Renal cortical epithelial cell (primary cell): ENCODE measurements around the gene SARM1. TPM values are rescaled to one million over a fixed set of nuclear protein-coding genes. Genes with fewer than 3 reads are reported as not detected.
"Not testable (repeated sequence)": the region's sequence is repeated elsewhere in the genome, so short reads cannot be mapped to it uniquely, and the experiment has no call there.

ENCODE experiments used
- DNase-seq: peaks from one replicate; pipeline ENCODE4 v3.0.0-alpha.2; 2011; ENCODE audit warnings: low read depth
- total RNA-seq: library from RNA; depleted of rRNA; stranded (reverse); fragments of >200 nt; gene quantifications from 2 replicates; pipeline ENCODE4 v1.2.3, GENCODE V29; 2014

The SARM1 gene
- total RNA-seq, 1 donor from 2014 or later, result 8.9 TPM

DNA sequence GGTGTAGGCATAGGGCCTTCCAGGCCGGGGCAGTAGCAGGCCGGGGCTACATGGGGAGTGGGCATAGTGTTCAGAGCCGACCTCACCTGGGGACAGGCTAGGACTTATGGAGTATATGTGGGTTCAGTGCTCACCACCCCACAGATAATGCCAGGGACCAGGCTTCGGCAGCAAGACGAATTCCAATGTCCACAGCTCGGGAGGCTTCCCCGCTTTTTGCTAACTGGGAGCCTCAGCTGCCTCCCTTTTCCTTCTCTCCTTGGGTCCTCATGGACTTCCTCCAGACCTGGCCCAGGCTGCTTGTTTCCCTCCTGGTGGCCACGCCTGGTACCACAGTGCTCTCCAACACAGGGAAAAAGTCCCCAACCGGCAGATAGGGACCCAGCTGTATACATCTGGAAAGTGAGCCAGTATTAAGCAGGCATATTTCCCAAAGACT, 54.6 kb downstream of the SARM1 start:
- DNase-seq, result no peak

DNA sequence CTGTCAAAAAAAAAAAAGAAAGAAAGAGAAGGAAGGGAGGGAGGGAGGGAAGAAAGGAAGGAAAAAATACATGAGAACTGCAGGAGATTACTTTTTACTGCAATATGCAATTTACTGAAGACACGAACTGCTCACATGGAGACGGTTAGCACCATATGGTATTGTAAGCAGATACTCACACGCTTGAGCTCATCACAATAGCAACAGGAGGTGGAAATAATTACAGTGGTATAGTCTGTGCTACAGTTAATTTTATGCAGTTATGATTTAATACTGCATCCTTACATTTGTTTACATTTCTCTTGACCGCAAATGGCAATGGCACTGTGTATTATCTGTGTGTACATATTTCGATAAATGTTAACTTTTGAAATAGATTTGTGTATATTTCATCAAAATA, 55.9 kb downstream of the SARM1 start:
- no peak for DNase-seq

DNA sequence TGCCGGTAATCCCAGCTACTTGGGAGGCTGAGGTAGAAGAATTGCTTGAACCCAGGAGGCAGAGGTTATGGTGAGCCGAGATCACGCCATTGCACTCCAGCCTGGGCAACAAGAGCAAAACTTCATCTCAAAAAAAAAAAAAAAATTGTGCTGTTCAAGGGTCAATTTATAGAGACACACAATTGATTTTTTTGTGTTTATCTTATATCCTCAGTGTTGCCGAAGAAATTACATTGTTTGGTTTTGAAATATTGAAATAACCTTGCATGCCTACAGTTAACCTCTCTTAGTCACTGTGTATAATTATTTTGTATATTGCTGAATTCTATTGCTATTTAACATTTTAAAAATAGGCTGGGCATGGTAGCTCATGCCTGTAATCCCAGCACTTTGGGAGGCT, 56.5 kb downstream of the SARM1 start:
- DNase-seq, result not testable (repeated sequence)

DNA sequence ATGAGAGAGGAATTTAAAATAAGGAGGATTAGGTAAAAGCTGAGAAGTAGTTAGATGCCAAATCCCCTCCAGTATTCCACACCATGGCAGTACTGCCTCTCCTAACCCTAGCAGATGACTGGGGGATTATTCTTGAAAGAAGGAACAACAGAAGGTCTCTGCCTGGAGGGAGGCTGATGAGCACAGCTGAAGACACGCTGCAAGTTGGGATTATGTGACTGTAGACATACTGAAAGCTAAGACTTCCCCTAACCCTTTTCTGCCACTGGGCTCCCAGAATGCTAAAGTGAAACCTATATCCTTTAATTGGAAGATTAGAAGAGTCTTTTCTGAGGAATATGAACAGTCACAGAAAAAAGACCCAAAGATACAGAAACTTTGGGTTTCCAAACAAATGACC, 62.2 kb downstream of the SARM1 start:
- DNase-seq, result no peak

DNA sequence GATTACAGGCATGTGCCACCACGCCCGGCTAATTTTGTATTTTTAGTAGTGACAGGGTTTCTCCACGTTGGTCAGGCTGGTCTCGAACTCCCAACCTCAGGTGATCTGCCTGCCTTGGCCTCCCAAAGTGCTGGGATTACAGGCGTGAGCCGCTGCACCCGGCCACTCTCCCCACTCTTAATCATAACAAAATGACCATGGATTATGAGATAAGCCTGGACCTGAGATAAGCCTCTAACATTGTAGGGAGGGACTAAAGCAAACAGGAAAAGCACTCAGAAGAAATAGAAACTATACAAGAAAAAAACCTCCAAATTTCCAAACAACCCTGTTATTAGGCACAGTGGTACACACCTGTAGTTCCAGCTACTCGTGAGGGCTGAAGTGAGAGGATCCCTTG, 62.8 kb downstream of the SARM1 start:
- not testable (repeated sequence) for DNase-seq

DNA sequence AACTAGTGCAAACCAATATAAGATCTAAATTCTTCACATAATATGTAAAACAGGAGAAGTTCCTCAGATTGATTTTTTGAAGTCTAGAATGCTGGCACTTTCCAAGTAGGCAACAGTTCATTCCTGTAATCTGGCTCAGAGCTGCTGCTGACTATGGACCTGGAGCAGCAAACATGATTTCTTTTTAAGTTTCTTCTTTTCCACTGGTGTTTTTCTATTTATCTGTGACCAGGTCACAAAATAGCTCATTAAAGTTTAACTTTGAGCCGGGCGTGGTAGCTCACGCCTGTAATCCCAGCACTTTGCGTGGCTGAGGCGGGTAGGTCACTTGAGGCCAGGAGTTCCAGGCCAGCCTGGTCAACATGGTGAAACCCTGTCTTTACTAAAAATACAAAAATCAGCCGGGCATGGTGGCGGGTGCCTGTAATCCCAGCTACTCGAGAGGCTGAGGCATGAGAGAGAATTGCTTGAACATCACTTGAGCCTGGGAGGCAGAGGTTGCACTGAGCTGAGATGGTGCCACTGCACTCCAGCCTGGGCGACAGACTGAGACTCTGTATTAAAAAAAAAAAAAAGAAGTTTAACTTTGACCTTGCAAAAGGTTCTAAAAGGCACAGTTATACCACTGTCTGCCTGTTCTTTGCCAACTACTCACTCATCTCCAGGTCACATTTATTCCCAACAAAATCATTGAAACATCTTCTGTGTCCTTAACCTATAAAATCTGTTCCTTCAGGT, 72.6 kb downstream of the SARM1 start:
- no peak for DNase-seq

DNA sequence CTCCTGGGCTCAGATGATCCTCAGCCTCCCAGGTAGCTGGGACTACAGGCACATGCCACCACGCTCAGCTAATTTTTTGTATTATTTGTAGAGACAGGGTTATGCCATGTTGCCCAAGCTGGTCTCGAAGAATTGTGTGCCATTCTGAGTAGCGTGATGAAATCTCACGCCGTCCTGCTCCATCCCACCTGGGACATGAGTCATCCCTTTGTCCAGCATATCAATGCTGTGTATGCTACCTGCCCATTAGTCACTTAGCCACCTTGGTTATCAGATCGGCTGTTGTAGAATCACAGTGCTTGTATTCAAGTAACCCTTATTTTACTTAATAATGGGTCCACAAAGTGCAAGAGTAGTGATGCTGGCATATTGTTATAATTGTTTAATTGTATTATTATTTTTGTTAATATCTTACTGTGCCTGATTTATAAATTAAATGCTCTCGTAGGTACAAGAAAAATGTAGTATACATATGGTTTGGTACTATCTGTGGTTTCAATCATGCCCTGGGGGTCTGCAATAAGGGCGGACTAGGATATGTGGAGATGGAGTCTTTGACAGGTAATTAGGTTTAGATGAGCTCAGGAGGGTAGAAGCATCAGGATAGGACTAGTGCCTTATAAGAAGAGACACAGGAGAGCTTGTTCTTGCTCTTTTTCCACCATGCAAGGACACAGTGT, 75.4 kb downstream of the SARM1 start:
- DNase-seq, result peak; percentile 9

DNA sequence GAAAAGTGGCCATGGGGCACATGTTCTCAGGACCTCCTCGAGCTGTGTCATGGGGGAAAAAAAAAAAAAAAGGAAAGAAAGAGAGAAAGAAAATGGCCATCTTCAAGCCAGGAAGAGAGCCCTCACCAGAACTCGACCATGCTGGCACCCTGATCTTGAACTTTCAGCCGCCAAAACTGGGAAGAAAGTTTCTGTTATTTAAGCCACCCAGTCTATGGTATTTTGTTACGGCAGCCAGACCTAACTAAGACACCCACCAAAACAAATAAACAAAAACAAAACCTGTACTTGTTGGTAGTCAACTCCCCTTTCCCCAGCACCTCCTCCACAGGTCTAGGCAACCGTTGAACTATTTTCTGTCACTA, 75.9 kb downstream of the SARM1 start:
- no peak for DNase-seq

DNA sequence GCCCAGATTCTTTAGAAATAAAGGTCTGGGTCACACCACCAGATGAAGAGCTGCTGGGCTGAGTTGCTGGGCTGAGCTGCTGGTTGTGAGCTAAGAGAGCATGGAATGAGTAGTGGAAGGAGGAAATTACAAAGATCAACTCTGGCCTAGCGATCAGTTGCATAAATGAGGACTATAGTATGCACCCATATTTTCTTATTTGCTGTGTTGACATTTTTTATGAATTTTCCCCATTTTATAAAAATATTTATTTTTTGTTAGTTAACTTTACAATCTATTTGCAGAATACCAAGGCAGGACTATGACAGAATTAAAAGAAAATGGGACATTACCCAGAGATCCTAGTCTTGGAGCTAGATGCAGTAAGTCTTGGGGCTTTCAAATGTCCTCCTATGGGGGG, 78.4 kb downstream of the SARM1 start:
- DNase-seq, result no peak

Other genes with a start within 250 kb of the SARM1 start
- 8.7 and 17.9 TPM in 2 replicates for gene TMEM97, start 52.5 kb upstream of the SARM1 start, total RNA-seq
- gene IFT20, start 36.2 kb upstream of the SARM1 start, total RNA-seq, result 46.6 and 57.0 TPM in 2 replicates
- gene TNFAIP1, start 35.9 kb upstream of the SARM1 start, total RNA-seq, result 81.2 and 85.4 TPM in 2 replicates
- 78.0 and 81.9 TPM in 2 replicates for gene POLDIP2, start 14.2 kb upstream of the SARM1 start, total RNA-seq
- not detected in 2 replicates for gene SEBOX, start 6.5 kb upstream of the SARM1 start, total RNA-seq
- gene VTN, start 1.4 kb upstream of the SARM1 start, total RNA-seq, result not detected in 2 replicates
- gene SLC46A1, start 34.5 kb downstream of the SARM1 start, total RNA-seq, result 4.0 and 8.6 TPM in 2 replicates
- gene SLC13A2, start 102.0 kb downstream of the SARM1 start, total RNA-seq, result not detected in 2 replicates
- gene FOXN1, start 134.7 kb downstream of the SARM1 start, total RNA-seq, result not detected in 2 replicates
- gene UNC119, start 180.9 kb downstream of the SARM1 start, total RNA-seq, result 15.6 and 29.3 TPM in 2 replicates
- gene PIGS, start 199.8 kb downstream of the SARM1 start, total RNA-seq, result 70.0 and 114 TPM in 2 replicates
- 26.7 and 40.6 TPM in 2 replicates for gene ALDOC, start 205.2 kb downstream of the SARM1 start, total RNA-seq
- 3.3 and 12.5 TPM in 2 replicates for gene SPAG5, start 227.3 kb downstream of the SARM1 start, total RNA-seq
- gene RSKR, start 242.5 kb downstream of the SARM1 start, total RNA-seq, result 6.1 and 7.1 TPM in 2 replicates